NOMO-1 (cell line): ENCODE measurements around the gene GAB2.

Experiments
- DNase-seq, 2 experiments: peaks; one replicate each; lab custom pipeline; 2025; ENCODE audit not compliant: unreplicated experiment in 2 of 2; lab: John Stamatoyannopoulos, UW

The GAB2 gene

DNA sequence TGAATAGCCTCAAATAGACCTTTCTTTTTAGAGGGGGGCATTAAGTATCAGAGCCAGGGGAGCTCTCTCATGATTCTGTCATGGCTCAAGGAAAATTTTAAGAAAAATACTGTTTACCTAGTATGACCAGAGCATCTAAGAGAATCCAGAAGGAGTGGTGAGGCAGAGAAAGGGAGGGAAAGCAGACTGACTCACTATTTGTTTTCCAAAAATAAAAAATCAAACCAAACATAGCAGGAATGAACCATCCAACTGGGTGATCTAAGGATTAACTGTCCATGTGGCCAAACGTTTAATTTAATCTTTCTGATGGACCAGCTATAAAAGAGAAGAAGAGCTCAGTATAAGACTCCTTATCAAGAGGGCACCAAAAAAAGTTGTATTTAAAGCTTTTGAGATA, 70.8 kb downstream of the GAB2 start:
- no peak for DNase-seq

DNA sequence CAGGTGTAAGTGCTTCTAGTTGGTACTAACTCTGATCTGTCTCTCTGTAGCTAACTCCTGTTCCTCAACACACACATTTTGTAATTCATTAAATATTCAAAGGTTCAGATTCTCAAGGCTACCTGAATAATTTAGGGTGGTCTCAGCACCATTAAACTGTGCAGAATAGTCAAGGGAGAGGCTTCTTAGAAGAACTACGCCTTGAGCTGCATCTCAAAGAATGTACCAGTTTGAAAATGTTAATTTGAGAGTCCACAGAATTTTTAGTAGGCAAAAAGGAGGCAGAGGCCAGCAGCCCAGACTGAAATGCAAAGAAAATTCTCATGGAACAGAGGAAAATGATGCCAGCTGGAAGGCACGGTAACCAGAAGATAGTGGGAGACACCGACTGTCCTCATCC, 72.2 kb downstream of the GAB2 start:
- DNase-seq: no peak

DNA sequence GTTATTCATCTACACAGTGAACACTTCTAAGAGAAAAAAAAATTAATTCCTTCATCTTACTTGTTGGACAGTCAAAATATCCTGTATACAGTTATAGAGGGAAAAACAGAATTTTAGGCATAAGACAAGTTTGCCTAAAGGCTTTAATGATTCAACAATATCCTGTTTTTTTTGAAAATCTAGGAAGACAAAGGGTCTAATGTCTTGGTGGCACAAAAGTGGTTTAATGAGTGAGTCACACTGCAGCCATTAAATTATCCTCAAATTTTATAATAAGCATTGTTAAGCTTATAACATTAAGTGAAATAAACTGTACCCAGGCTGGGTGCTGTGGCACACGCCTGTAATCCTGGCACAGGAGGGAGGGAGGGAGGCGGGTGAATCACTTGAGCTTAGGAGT, 72.9 kb downstream of the GAB2 start:
- DNase-seq: no peak

DNA sequence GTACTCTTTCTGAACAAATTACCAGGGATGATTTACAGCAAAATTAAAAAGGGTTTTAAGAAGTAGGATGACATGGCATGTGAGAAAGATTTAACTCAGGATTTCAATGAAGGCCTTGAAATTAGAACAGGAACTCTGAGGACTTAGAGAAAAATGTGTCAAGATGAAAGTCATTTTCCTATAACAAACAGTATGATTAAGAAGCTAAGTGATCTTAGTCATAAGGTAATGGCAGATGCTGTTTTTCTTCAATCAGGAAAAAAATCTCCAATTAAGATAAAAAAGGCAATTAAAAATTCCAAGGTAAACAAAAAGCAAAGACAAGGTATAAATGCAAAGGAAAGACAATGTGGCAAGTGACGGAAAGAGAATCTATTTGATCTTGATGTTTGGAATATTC, 73.5 kb downstream of the GAB2 start:
- DNase-seq: no peak

GRCh38 chr11:78343303-78343702, 74.3 kb downstream of the GAB2 start:
- no peak for DNase-seq

- DNase-seq: no peak
Observed at GRCh38 chr11:78341841-78342240, 75.8 kb downstream of the GAB2 start.

DNA sequence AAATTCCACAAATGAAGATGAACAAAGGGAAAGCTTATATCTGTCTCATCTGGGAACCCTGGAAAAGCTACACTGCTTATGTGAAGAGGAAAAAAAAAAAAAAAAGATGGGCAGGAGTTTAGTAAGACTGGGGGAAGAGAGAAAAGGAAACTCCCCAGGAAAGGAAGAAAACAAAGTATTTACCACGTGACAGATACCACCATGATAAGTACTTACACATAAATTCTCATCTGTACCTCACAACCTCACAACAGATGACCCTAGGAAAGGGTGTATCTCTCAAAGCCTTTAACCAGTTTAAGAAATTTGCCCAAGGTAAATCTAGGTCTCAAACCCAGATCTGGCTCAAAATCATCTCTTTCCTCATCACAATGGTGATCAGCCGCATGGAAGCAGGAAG, 77.1 kb downstream of the GAB2 start:
- DNase-seq: no peak

GRCh38 chr11:78339945-78340344, 77.7 kb downstream of the GAB2 start:
- no peak for DNase-seq

- DNase-seq: no peak
Observed at GRCh38 chr11:78339483-78339882, 78.1 kb downstream of the GAB2 start.

- no peak for DNase-seq
Observed at GRCh38 chr11:78338702-78339101, 78.9 kb downstream of the GAB2 start.

DNA sequence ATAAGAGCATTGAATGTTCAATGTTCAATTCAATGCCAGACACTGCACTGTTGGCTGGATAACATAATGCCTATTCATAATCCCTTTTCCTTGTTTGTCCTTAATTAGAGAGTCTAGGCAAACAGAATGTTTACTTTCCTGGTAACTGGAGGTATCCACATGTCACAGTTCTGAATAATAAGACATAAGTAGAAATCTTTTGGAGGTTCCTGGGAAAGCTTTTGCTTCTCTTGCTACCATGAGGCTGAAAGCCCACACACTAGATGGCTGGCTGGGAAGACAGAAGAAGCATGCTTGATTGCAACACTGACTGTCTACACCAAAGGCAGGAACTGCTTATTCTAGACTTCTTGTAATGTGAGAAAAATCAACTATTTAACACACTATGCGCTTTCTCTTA, 79.5 kb downstream of the GAB2 start:
- no peak for DNase-seq

DNA sequence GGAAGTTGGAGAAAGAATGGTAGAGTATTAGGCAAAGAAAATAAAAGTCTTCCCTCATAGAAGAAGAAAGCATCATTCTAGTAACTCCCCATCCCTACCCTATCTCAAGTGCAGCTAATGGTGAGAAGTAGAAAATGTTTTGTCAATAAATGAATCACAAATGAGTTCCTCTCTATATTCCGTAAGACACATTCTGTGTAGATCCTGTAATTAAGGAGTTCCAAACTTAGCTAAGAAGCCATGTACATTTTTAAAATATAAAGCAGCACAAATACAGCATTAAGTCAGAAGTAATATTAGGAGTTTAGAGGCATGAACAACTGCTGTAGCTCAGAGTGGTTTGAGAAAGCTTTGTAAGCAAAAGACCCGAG, 80.1 kb downstream of the GAB2 start:
- DNase-seq: no peak

DNA sequence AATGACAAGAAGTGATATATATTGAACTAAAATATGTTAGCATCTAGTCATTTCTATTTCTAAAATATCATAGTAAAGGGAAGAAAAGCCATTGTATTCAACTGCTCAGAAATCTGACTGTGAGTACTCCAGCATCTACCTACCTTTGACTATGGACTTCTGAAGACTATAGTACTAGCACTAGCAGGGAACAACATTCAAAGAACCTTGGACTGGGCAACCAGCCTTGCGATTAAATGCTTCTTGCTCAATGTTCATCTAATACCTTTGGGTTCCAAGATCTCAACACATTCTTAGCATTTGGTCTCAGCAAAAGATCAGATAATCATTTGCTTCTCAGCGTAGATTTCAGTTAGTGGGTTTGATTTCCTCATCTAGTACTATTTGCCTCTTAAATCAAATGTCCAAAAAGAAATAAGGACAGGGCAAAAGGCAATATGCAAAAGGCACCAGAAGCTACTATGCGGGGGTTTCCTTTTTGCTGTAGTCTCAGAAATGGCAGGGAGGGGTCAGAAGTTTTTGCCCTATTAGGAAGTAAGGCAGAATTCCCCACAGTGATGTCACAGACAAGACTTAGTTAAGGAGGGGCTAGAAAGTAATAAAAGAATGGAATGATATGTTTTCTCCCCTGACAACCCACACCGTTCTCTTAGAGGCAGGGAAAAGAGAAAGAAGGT, 80.6 kb downstream of the GAB2 start:
- DNase-seq: no peak

GRCh38 chr11:78334109-78334508, 83.5 kb downstream of the GAB2 start:
- DNase-seq: no peak

DNA sequence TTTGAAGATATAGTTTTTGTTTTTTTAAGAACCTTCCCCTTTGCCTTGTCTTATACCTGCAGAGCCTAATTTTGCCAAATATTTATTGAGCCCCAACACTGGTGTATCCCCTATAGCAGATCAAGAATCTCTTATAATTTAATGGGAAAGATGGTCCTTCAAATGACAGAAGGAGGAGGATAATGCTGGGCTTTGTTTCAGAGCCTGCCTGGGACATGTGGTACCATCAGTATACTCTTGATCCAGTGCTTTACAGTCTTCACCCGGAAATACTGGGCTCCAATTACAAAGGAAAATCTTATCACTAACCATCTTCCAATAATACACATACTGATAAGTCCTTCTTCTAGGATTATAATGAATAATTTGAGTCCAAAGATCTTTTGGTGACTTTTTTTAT, 84.7 kb downstream of the GAB2 start:
- DNase-seq: no peak

GRCh38 chr11:78332174-78332866, 85.3 kb downstream of the GAB2 start:
- DNase-seq: no peak

DNA sequence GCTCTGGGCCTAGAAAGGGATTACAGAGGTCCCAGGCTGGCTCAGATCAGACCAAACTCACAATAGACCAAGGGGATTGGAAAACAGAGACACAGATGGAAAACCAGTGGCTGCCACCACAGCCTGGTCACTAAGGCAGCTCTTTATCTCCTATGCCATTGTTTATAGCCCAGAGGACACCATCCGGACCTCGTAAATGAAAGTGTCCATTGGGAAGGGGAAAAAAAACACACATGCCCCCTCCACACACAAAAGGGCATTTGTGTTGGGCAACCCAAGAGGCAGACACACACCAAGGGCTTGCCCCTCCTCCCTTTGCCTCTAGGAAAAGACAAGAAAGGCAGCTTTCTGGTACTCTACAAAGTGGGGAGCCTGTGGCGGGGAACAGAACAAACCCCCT, 85.9 kb downstream of the GAB2 start:
- no peak for DNase-seq

DNA sequence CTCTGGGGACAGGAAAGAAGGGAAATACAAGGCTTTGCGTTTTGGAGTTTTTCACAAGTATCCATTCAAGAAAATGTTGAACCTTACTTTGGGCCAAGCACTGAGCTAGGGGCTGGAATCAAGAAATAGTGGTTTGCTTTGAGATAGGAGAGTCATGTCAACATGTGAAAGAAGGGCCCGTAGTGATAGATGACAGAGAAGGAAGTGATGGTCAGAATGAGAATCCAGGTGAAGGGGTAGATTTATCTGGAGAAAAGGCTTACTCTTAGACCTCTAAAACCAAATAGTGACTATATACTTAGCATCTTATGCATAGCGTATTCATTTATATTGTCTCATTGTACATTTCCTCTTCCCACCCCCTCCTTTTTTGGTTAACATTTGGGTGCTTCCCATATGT, 87.3 kb downstream of the GAB2 start:
- no peak for DNase-seq

GRCh38 chr11:78327945-78328344, 89.7 kb downstream of the GAB2 start:
- no peak for DNase-seq

DNA sequence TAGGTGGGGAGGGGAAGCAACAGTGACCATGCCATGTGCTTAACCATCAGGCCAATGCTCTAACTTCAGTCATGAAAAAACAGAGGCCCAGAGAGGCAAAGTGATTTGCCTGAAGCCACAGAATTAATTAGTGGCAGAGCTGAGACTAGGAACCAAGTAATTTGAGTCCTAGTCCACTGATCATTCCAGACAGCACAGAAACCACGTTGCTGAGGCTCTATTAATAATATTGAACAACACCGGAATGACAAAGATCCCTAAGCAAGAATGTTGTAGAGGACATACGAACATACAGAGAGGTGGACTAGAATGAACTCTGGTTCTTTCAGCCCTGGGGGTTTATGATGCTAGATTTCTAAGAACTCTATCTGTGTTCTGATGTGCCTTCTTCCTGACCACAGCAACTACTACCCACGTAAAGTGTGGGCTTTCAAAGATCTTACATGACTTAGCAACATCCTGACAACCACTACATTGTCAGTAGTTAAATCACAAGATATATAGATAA, 92.3 kb downstream of the GAB2 start:
- DNase-seq: no peak

DNA sequence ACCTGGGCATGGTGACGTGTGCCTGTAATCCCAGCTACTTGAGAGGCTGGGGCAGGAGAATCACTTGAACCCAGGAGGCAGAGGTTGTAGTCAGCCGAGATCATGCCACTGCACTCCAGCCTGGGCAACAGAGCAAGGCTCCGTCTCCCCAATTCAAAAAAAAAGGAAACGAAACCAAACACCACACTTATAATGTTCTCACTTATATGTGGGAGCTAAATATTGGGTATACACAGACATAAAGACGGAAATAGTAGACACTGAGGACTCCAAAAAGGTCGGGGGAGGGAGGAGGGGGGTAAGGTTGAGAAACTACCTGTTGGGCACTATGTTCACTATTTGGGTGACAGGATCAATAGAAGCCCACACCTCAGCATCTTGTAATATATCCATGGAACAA, 94.3 kb downstream of the GAB2 start:
- no peak for DNase-seq

- DNase-seq: no peak
Observed at GRCh38 chr11:78319453-78319955, 98.1 kb downstream of the GAB2 start.
